GM13976 (cell line): ENCODE results near the gene GRM5.
A peak's percentile ranks its signal among the peaks of the same experiment; 100 is the strongest.
"Not testable (repeated sequence)": the region's sequence is repeated elsewhere in the genome, so short reads cannot be mapped to it uniquely, and the experiment has no call there.

Experiments
- DNase-seq: peaks from one replicate; pipeline ENCODE4 v3.0.0; 2012; ENCODE audit warnings: low spot score
- in situ Hi-C: fragments of 300-500 bp; cut with MboI; formaldehyde crosslinking; loops from one replicate; pipeline ENCODE4 v1.12.0; 2022; ENCODE audit warnings: low sequenced_read_pairs, mixed read lengths, inconsistent platforms; ENCODE audit not compliant: unreplicated experiment
- TF ChIP-seq, protein P1 (sequence below): IDR thresholded peaks from 2 replicates; pipeline ENCODE4 v1.5.1; 2012; ENCODE audit warnings: borderline replicate concordance, mild to moderate bottlenecking; ENCODE audit not compliant: insufficient read depth; ENCODE audit errors: extremely low read depth, missing control alignments, control extremely low read depth

GRM5 gene

DNA sequence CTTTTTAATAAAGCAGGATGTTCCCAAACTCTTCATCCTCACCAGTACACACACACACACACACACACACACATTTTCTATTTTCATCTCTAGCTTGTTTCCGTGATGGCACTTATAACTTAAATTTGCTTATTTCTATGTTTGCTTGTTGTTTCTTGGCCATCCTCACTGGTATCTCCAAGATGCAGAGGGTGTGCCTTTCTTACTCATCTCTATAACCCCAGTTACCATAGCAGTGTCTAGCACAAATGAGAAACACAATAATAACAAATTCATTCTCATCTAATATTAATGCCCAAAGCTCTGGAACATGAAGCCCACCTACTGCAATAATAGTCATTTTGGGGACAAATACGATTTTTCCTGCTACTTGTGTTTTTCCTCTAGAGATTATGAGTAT, 156.3 kb downstream of the GRM5 start:
- in situ Hi-C loops: no loop called here
- TF ChIP-seq, protein P1, sequence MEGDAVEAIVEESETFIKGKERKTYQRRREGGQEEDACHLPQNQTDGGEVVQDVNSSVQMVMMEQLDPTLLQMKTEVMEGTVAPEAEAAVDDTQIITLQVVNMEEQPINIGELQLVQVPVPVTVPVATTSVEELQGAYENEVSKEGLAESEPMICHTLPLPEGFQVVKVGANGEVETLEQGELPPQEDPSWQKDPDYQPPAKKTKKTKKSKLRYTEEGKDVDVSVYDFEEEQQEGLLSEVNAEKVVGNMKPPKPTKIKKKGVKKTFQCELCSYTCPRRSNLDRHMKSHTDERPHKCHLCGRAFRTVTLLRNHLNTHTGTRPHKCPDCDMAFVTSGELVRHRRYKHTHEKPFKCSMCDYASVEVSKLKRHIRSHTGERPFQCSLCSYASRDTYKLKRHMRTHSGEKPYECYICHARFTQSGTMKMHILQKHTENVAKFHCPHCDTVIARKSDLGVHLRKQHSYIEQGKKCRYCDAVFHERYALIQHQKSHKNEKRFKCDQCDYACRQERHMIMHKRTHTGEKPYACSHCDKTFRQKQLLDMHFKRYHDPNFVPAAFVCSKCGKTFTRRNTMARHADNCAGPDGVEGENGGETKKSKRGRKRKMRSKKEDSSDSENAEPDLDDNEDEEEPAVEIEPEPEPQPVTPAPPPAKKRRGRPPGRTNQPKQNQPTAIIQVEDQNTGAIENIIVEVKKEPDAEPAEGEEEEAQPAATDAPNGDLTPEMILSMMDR: no peak
- no peak for DNase-seq

GRCh38 chr11:88901436-88901835, 164.3 kb downstream of the GRM5 start:
- DNase-seq, in situ Hi-C loops: not testable (repeated sequence)

- DNase-seq: not testable (repeated sequence)
- in situ Hi-C loops: loop anchor here (25.0 kb wide), 1 partner anchor 327 kb away; no protein-coding TSS in a partner anchor
Measured at GRCh38 chr11:88888855-88889254, 176.9 kb downstream of the GRM5 start.

GRCh38 chr11:88886796-88887195, 179.0 kb downstream of the GRM5 start:
- in situ Hi-C loops: loop anchor here (25.0 kb wide), 1 partner anchor 324 kb away; no protein-coding TSS in a partner anchor
- peak; percentile 8 for DNase-seq
- TF ChIP-seq, protein P1: peak; percentile 64

DNA sequence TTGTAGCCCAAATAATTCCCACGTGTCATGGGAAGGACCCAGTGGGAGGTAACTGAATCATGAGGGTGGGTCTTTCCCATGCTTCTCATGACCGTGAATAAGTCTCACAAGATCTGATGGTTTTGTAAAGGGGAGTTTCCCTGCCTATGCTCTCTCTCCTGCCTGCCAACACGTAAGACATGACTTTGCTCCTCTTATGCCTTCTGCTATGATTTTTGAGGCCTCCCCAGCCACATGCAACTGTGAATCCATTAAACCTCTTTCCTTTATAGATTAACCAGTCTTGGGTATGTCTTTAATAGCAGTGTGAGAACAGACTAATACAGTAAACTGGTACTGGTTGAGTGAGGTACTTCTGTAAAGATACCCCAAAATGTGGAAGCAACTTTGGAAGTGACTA, 183.0 kb downstream of the GRM5 start:
- in situ Hi-C loops: loop anchor here (25.0 kb wide), 1 partner anchor 320 kb away; no protein-coding TSS in a partner anchor
- not testable (repeated sequence) for DNase-seq

DNA sequence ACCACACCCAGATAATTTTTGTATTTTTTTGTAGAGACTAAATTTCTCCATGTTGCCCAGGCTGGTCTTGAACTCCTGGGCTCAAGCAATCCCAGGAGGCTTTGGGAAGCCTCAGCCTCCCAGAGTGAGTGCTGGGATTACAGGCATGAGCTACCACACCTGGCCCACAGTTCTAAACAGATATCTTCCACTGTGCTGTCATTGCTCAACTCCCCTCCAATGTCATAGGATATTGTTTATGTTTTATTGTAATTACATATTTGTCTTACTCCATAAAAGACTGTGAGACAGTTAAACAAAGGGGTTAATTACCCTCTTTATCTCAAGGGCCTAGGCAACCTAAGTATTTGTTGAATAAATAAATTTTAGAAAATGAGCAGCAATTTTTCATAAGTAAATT, 204.2 kb downstream of the GRM5 start:
- in situ Hi-C loops: no loop called here
- DNase-seq: no peak
- TF ChIP-seq, protein P1: no peak

DNA sequence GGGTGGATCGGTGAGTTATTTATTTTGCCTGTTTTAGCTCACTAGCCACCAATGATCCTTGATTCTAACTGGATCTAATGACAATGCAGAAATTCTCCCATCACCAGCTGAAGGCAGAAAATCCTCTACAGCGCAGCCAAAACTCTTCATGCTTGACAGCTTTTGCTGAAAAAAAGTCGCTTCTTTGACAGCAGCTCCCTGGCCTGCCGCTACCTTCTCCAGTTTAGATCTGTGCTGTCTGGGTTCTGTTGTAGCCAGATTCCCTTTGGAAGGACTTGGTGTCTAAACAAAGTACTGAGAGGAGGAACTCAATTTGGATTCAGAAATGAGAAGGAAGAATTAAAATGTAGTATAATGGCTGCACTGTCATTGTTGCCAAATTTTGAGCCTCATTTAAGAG, 205.4 kb downstream of the GRM5 start:
- DNase-seq, in situ Hi-C loops: not testable (repeated sequence)

DNA sequence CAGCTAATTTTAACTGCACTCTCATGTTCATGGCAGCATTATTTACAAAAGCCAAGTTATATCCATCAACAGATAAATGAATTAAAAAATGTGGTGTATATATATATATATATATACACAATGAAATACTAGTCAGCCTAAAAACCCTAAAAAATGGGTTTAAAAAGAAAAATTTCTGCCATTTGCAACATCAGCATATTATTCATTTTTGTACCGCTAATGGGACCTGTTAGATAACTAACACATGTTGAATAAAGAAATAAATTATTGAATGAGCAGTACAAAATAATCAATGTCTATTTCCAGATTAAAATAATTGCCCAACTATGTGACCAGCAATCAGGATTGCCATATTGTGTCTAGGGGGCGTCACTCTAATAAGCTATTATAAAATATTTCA, 211.8 kb downstream of the GRM5 start:
- DNase-seq, in situ Hi-C loops: not testable (repeated sequence)

DNA sequence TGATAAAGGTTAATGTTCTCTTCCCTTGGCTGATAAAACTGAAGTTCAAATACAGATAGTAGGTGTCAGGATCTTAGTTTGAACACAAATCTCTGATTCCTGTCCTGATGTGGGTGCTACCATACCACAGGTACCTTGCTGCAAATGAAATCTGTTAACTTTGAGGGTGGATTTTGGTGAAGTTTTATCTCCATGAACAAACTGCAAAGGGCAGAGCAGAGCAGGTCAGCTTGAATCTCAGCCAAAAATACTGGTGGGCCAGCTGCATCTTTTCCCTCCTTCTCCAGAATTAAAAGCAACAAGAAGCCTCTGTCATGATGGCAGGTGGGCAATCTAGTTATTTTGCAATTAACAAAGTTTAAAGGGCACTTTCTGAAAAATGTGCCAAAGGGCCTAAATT, 214.2 kb downstream of the GRM5 start:
- in situ Hi-C loops, DNase-seq: not testable (repeated sequence)

- DNase-seq, in situ Hi-C loops: not testable (repeated sequence)
Measured at GRCh38 chr11:88849773-88850172, 216.0 kb downstream of the GRM5 start.

- no peak for DNase-seq
- TF ChIP-seq, protein P1: no peak
- in situ Hi-C loops: no loop called here
Measured at GRCh38 chr11:88849368-88849767, 216.4 kb downstream of the GRM5 start.

DNA sequence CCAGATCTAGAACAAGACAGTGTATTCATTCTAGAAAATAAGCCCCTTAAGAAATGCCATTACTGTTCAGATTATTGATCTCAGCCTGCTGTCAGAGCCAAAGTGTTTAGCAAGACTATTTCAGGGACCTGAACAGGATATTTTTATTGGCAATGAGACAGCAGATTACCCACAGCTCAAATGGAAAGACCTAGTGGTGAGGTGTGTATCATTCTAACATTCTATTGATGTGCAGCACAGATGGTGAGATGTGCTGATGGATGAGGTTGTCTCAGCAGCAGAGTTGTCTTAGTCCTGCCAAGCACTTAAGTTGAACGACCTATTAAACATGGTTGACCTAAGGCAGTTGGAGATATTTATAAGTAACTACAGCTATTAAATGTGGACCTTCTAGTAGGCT, 219.5 kb downstream of the GRM5 start:
- in situ Hi-C loops, DNase-seq: not testable (repeated sequence)

DNA sequence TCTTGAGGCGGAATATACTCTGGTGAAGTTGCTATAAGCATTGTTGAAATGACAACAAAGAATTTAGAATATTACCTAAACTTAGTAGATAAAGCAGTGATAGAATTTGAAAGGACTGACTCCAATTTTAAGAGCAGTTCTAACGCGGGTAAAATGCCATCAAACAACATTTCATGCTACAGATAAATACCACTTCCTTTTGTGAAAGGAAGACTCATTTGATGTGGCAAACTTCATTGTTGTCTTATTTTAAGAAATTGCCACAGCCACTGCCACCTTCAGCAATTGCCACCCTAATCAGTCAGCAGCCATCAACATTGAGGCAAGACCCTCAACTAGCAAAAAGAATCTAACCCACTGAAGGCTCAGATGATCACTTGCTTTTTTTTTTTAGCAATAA, 220.8 kb downstream of the GRM5 start:
- DNase-seq, in situ Hi-C loops: not testable (repeated sequence)

DNA sequence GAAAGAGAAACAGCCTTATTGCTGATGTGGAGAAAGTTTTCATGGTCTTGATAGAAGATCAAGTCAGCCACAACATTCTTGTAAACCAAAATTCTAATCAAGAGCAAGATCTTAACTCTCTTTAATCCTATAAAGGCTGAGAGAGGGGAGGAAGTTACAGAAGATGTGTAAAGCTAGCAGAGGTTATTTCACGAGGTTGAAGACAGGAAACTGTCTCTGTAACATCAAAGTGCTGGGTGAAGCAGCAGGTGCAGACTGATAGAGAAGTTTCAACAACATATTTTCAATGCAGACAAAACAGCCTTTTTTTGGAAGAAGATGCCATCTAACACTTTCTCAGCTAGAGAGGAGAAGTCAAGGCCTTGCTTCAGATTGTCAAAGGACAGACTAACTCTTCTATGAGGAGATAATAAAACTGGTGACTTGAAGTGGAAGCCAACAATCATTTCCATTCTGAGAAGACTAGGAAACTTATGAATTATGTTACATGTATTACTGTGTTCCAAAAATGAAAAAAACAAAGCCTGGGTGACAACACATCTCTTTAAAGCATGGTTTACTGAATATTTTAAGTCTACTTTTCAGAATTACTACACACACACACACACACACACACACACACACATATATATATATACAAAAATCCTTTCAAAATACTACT, 221.9 kb downstream of the GRM5 start:
- in situ Hi-C loops, DNase-seq: not testable (repeated sequence)
